Measurements from ENCODE around the gene KIF5B.

The KIF5B gene

DNA sequence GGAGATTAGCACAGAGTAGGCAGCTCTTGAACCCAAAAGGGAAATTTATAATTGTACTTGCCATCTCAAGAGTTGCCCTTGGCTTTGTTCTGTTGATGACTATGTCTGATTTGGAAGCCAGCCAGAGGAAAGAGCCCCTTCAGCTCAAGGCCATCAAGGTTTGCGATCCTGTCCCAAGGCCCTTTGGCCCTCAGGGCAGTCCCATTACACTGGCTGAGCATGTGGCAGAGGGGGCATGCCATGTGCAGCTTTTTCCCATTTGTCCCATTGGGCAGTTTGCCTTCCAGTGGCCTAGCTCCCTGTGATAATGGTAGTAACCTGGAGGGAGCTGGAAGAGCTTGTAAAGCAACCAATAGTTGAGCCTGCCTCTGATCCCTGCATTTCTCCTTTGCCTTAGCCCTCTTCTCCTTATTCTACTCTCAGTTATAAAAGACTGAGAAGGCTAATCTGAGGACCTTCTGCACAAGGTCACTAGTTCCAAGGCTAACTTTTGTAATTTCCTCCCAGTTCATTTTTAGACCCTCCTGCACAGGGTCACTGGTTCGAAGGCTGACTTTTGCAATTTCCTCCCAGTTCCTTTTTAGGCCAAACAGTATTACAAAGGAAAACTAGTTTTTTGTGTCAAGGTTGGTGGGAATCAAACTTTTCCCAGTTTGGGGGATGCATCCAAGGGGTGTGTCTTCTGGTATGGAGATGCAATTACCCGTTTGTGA lies 96.6 kb downstream of the KIF5B start:
- DNase-seq, result no peak
